Kidney capillary endothelial cell (primary cell): ENCODE results near the gene CPSF6.
A peak's percentile ranks its signal among the peaks of the same experiment; 100 is the strongest.
"Not testable (repeated sequence)": the region's sequence is repeated elsewhere in the genome, so short reads cannot be mapped to it uniquely, and the experiment has no call there.

Source experiments
- DNase-seq: peaks from one replicate; pipeline ENCODE4 v3.0.0-alpha.2; 2018; ENCODE audit warnings: low spot score

CPSF6 gene, protein sequence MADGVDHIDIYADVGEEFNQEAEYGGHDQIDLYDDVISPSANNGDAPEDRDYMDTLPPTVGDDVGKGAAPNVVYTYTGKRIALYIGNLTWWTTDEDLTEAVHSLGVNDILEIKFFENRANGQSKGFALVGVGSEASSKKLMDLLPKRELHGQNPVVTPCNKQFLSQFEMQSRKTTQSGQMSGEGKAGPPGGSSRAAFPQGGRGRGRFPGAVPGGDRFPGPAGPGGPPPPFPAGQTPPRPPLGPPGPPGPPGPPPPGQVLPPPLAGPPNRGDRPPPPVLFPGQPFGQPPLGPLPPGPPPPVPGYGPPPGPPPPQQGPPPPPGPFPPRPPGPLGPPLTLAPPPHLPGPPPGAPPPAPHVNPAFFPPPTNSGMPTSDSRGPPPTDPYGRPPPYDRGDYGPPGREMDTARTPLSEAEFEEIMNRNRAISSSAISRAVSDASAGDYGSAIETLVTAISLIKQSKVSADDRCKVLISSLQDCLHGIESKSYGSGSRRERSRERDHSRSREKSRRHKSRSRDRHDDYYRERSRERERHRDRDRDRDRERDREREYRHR

DNA sequence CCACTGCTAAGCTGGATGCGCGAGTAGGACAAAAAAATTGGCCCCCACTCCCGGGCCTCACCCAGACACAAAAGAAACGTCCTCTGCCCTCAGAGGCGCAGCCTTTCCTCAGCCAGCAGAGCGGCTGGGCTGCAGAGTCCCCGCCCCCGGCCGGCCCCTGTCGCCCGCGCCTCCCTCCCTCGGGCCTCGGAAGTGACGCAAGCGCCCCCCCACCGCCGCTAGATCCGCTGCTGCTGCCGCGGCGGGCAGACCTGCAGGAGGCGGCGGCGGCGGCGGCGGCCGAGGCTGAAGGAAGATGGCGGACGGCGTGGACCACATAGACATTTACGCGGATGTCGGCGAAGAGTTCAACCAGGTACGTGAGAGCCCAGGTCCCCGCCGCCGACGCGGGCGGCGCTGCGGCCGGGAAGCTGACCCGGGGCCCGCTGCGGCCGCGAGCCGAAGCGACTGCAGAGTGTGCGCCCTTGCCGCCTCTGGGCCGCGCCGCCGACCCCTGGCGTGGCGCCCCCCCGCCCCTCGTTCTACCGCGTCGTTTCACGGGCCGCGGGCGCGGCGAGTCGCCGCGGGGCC is at the start of gene CPSF6:
CPSF6 (plus strand) TSS at position 218 of the 570 bp plus-strand sequence; CDS start at position 296, 78 bp downstream.
- peak; percentile 89 for DNase-seq

DNA sequence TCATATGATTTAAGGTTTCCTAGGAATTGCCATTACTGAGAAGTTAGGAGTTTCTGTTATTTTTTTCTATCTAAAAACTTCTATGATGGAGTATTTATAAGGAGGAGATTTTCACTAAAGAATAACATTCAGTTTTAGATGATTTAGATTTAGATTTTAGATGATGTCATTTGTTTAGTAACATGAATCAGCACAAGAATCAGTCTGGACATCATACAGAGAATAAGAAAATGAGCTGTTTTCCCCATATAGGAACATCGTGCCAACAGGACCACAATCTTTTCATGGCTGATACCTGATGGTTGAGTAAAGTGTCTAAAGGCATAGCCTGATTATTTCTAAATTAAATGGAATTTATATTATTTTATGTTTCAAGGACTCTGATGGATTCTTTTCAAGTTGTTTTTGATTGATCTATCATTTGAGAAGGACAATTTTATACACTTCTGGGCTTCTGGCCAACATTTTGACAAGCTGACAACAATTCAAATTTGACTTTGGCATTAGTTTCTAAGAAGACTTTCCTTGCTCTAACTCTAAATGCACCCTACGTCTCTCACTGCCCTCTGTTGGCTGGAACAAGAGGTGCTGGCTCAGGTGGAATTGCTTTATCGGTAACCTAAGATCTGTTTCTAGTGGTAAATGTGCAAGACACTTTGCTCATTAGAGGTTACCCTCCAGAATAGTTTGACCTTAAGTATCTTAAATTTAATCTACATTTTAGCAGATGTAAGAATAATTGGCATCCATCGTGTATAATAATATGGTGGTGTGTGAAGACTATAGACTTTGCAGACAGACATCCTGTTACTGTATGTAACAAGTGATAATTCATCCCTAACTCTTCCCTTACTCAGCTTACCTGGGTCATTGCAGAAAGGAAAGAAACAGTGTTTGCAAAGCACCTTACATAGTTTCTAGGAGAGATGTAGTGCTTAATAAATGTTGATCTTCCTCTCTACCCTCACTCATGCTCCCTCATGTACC is 42.8 kb upstream of the CPSF6 start:
- DNase-seq: no peak

DNA sequence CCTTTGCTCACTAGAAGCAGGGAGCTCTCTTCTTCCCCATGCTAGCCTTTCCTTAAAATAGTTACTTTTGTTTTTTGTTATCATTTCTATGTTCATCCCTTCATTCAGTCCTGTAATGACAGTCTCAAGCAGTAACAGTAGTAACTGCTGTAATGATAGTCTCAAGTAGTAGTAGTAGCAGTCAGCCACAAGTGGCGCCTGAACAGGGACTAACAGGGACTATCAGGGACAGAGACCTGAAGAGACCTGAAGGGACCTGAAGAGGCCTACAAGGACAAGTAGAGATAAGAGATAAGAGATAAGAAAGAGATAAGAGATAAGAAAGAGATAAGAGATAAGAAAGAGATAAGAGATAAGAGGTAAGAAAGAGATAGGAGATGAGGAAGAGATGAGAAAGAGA is 39.4 kb upstream of the CPSF6 start:
- not testable (repeated sequence) for DNase-seq

DNA sequence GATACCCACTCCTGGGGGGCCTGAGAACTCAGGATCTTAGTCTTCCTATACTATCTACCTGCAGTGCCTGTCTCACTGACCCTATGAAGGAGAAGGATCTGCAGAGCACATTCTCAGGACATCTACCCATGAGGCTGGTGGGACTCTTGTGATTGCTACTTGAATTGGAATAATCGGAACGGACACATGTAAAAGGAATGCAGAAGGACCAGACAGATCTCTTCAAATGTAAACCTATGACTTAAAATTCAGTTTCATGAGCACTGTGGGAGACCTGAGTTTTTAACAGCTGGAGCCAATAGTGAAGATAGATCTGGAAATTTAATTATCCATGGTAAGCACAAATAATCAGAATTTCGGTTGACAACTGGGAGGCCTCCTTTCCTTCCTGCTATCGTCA is 35.2 kb upstream of the CPSF6 start:
- no peak for DNase-seq

DNA sequence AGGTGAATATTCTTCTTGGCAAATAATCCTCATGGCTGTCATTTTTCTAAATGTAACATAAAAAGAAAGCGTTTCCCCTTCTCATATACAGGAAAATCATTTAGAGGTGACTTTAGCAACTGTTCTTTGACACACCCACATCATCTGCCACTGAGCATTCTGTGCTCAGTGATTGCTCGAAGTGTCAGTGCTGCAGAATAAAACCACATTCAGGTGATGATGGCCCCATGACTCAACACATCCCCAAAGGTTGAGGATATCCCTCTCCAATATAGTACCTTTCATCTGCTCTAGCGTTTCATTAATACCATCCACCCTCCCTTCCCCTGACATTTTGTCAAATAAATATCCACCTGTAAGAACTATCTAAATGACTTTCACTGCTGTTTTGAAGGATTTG is 28.7 kb upstream of the CPSF6 start:
- no peak for DNase-seq

DNA sequence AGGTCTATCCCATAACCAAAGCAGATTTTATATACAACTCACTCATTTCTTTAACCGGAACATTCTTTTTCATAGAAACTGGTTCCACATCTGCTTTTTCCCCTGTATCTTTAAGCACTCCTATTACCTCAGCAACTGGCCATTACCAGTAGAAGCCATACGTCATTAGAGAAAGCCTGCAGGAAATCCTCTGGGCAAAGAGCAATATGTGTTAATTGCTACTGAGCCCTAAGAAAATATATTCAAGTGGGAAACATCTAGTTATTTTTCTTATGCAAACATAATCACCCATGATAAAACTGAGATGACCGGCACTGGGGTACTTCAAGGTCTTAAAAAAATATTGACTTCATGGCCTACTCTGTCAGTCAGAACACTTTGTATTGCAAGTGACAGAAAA is 28.2 kb upstream of the CPSF6 start:
- DNase-seq: no peak

DNA sequence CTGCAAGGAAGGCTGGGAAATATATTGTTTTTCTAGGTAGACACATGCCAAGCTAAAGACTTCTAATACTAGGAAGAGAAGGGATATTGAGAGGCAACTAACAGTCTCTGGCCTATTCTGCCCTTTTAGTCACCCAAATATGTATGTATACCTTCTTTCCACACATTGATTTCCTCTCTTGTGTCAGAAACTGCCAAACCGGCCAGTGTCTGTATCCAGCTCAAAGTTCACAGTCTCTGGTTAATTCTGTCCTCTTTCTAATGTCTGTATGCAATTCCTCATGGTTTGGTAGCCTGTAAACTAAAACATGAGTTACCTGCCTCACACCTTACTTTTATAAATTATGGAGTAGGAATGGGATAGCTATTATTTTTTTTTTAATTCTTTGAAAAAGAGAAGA is 25.2 kb upstream of the CPSF6 start:
- DNase-seq: no peak

DNA sequence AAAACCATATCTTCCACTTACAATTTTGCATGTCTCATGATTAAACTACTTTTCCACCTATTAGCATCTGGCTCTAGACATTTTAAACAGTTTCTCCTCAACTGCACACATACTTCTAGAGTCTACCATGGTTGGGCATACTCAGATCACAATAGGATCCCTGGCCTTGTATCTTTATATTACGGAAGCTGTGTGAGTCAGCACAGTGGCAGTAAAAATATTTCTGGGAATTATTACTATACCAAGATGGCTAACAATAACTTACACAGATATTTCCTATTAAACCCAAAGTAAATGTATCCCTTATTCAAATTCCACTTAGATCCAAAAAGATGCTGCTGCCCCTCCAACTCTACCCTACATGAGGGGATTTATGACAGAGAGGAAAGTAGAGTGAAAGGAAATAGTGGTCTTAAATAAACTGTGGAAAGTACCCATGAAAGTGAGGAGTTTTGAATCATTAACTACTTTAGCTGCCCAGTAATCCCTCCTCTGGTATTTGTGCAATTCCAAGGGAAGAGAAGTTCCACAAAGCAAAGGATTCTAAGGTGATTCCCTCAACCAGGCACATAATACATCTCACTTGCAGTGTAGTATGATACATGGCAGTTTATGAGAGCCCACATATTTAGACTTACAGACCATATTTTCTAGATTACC is 14.0 kb upstream of the CPSF6 start:
- no peak for DNase-seq

DNA sequence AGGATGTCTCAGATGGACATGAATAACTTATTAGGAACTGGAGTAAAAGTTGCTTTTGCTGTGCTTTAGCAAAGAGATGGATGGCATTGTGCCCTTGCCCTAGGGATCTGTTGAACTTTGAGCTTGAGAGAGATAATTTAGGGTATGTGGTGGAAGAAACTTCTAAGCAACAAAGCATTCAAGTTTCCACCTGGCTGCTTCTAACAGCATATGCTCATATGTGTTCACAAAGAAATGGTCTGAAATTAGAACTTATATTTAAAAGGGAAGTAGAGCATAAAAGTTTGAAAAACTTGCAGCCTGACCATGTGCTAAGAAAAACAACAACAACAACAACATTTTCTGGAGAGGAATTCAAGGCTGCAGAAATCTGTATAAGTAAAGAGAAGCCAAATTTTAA is 7.9 kb upstream of the CPSF6 start:
- no peak for DNase-seq

DNA sequence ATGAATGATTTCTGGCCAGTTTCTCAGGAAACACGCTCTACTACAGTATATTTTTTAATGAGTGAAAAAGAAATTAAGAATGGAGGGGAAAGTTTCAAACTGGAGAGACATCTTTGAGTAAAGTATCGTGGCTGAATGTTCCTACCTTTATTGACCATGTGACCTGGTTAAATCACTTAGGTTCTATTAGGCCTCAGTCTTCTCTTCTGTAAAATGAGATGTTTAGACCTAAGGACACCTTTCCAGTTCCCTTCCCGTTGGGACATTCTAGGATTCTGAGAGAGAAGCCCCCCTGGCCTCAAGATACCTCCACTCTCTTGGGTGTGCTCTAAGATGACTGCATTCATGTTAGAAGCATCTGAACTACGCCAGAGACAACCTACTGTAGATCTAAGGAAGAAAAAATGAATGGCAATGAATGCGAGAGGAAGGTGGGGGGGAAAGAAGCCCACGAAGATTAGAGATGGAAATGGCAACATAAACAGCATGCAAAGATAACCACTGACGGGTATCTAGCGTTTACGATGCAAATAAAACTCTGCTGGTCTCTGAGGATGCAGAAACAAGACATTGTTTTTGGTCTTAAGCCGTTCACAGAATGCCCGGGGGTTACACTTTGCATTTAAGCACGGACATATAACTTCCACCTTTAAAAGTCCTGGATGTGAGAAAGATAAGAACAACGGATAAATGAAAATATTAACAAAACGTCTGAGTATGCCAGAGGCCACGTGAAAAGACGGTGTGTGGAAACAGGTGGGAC is 599 bp upstream of the CPSF6 start:
- no peak for DNase-seq

DNA sequence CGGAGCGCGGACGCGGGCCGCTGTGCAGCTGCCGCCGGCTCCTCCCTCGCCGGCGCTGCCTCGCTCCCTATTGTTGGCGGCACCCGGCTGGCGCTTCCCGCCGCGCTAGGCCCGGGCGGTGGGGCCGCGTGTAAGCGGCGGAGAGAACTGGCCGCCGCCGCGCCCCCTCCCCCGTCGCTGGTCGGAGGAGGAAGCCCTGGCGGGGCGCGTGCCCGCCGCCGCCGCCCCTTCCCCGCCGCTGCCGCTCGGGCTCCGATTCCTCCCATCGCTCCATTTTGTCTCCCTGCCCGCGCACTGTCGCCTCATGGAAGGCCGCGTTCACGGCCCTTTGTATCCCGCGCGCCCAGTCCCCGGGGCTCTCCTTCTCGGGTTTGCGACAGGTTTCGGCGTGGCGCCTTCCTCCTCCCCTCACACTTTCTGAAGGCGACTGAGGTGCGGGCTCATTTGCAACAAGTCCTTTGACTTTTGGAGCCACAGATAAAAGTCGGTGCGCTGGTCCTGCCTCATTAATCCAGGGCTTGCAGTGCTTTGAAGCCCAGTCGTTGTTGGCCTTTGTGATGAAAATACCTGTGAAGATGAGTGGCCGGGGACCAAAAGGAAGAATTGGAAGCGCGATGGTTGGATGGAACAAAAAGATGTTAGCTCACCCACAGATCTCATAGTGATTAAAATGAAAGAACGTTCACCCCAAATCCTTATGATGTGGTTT is 707 bp downstream of the CPSF6 start:
- no peak for DNase-seq

DNA sequence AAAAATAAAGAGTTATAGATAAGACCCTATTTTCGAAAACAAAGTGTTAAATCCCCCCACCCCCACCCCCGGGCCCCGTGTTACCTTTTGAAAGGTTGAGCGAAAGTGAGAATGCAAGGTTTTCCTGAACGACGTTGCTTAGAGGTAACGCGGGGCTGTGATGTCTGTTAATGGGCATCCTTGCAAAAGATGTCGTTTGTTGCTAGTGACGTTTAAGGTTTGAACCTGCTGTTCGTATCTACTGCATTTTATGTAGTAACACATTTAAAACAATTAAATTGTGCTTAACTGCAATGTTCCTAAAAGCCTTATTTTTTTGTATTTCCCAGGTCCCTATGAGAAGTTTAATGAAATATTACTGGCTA is 1.2 kb downstream of the CPSF6 start:
- no peak for DNase-seq

DNA sequence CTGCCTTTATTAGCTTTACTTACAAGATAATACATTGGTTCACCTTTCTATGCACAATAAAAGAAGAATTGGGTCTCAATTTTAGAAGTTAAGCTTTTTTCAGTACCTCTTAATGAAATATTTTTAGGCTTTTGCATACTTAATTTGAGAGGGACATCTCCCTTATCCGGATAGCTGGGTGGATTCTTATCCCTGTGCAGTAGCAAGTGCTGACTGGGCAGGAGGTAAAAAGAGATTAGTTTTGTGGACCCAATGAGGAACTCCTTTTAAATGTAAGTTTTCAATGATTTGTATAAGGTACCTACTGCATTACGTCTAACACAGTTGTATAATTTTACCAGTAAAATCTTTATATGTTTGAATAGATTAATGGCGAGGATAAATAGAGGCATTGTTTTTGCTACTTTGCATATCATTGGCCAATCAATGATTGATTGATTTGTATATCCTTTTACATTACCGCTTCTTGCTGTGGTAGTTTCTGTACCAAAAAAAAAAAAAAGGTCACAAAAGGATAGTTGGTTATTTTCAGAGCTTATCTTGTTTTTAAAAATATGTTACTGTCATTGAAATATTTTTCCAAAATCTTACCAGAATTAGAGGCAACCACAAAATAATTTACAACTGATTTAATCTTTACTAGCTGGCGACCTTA is 2.2 kb downstream of the CPSF6 start:
- no peak for DNase-seq

DNA sequence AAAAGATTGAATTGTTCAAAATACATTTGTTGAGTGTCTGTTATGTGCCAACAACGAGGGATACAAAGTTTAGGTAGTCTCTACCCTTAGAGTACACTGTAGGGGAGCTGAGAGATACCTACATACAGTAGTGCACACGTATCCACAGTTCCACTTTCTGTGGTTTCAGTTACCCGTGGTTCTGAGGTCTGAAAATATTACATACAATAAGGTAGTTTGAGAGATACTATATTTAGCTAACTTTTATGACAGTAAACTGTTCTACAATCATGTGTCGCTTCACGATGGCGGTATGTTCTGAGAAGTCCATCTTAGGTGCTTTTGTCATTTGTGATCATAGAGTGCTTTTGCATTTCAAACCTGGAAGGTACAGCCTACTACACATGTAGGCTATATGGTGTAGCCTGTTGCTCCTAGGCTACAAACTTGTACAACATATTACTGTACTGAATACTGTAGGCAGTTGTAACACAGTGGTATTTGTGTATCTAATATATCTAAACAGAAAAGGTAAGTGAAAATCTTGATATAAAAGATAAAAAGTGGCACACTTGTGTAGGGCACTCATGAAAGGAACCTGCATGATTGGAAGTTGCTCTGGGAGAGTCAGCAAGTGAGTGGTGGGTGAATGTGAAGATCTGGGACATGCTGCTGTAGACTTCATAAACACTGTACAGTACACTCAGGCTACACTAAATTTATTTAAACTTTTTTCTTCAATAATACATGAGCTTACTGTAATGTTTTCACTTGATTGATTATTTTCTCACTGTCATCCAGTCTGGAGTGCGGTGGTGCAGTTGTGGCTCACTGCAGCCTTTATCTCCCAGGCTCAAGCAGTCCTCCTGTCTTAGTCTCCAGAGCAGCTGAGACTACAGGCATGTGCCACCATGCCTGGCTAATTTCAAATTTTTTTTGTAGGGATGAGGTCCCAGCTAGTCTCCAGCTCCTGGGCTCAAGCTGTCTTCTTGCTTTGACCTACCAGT is 4.0 kb downstream of the CPSF6 start:
- DNase-seq: no peak

DNA sequence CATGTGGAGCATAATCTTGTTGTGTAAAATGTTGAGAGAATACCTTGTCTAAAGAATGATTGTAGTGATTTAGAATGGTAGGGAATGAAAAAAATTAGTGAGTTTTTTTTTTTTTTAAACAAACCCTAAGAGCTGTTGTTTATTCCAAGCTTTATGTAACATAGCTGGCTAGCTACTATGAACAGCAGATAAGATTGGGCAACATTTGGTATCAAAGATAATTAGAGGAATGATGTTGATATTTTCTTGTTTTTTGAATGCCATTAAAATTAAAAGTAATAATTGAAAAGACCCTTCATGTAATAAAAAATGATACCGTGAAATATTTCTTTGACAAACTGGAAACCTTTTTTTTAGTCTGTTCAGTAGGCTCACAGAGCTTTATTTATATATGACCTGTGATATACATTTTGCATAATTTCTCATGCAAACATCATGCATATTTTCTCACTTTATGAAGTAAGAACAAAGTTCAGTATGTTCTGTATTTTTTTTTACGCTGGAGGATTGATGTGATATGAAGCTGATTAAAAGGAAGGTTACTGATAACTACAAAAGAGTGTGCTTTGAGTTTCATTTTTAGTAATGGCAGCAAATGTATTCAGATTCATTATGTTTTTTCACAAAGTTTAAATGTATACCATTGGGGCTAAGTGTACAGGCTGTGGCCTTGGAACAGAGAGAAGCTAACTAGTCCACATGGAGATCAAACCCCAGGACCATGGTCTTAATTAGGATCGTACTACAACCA is 8.1 kb downstream of the CPSF6 start:
- no peak for DNase-seq

DNA sequence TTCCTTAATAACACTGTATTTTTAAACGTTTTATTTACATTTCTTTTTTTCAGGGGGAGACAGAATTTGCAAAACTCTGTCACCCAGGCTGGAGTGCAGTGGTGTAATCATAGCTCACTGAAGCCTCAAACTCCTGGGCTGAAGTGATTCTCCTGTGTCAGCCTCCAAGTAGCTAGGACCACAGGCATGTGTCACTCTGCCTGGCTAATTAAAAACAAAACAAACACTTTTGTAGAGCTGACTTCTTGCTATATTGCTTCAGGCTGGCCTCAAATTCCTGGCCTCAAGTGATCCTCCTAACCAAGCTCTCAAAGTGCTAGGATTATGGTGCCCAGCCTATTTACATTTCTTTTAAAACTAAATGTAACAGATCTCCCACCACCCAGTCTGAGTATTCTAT is 12.7 kb downstream of the CPSF6 start:
- DNase-seq: no peak

DNA sequence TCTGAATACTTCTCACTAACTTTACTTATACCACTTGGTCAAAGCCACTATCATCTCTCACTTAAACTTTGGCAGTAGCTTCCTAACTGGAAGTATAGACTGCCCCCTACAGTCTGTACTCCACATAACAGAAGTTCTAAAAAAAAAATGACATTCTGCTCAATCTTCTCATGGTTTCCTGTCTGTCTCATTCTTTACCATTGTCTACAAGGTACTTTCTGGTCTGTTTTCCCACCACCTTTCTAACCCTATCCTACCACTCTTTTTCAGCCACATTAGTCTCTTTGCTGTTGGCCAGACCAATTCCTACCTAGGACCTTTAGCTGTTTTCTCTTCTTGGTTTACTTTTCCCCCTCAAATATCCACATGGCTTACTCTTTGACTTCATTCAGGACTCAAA is 14.7 kb downstream of the CPSF6 start:
- peak; percentile 64 for DNase-seq

DNA sequence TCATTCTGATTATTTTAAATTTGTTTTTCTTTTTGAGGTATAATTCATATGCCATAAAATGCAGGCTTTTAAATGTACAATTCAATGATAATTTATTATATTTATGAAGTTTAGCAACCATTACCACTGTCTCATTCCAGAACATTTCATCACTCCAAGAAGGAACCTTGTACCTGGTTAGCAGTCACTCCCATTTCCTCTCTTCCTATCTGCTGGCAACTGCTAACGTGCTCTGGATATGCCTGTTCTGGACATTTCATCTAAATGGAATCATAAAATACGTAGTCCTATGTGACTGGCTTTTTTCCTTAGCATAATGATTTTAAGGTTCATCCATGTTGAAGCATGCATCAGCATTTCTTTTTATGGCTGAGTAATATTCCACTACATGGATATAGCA is 15.5 kb downstream of the CPSF6 start:
- no peak for DNase-seq
